Left lung (tissue), 10 donors: ENCODE measurements around the gene ZNF213. TPM values are rescaled to one million over a fixed set of nuclear protein-coding genes. Genes with fewer than 3 reads are reported as not detected.

Experiments used
- ATAC-seq: fragments of 200-7000 bp; cut with Tn5 transposase; one replicate; pipeline ENCODE4 v1.9.1; 2020; ENCODE audit warnings: moderate library complexity
- DNase-seq, 4 donors: peaks; one replicate each; pipeline ENCODE4 v3.0.0-alpha.2; 2013 to 2020
- H3K27ac ChIP-seq, 2 donors: fragments of 200-600 bp; sonication (generic) in 1 of 2; one replicate each; pipeline versions ENCODE4 v1.5.0 to v1.8.0; 2020 to 2021
- H3K27me3 ChIP-seq, 2 donors: fragments of 200-600 bp; sonication (generic) in 1 of 2; one replicate each; pipeline versions ENCODE4 v1.5.0 to v1.8.0; 2020 to 2021
- H3K36me3 ChIP-seq, 2 donors: fragments of 200-600 bp; sonication (generic) in 1 of 2; one replicate each; pipeline versions ENCODE4 v1.5.0 to v1.8.0; 2020 to 2021
- H3K4me1 ChIP-seq, 2 donors: fragments of 200-600 bp; one replicate each; pipeline ENCODE4 v1.8.0; 2021
- H3K4me3 ChIP-seq, 2 donors: fragments of 200-600 bp; sonication (generic) in 1 of 2; one replicate each; pipeline versions ENCODE4 v1.5.0 to v1.8.0; 2020 to 2021; ENCODE audit warnings: mild to moderate bottlenecking in 1 of 2
- H3K9me3 ChIP-seq, 2 donors: fragments of 200-600 bp; sonication (generic) in 1 of 2; one replicate each; pipeline versions ENCODE4 v1.5.0 to v1.8.0; 2020 to 2021
- intact Hi-C, 2 donors: fragments of 100-400 bp; cut with DNase I; formaldehyde crosslinking; loops; one replicate each; pipeline versions ENCODE4 v1.11.2 to v1.14.2; 2022
- polyA plus RNA-seq, 6 donors: library from polyadenylated mRNA; unstranded; fragments of 120-200 nt; gene quantifications; one replicate each; pipeline ENCODE4 v1.2.1, GENCODE V29; 2013; ENCODE audit not compliant: insufficient read length in 6 of 6
- total RNA-seq, 2 donors: library from RNA; stranded (reverse); fragmentation: NEBNext Ultra II Directional; extraction: Animal tissue kit (Norgen Biotek cat#: 25700); gene quantifications; one replicate each; pipeline ENCODE4 v1.2.1, GENCODE V29; 2021
- TF ChIP-seq, protein P1 (sequence below), 2 donors: fragments of 200-600 bp; sonication (generic) in 1 of 2; IDR thresholded peaks; one replicate each; pipeline versions ENCODE4 v1.5.0 to v1.8.0; 2021; ENCODE audit warnings: antibody characterized with exemption in 2 of 2
- donor health status: DM: no; HTN: yes; CAD: no.
- donor health status: DM: no; HTN: no; CAD: no.

The ZNF213 gene
- total and polyA plus RNA-seq, 8 donors, result 8.4 to 17.8 (median 13.0) TPM

- Histone ChIP-seq H3K27ac (peak overlapping the region; percentile 50 to 58), H3K9me3 (no peaks in the 10 kb centered on the region), H3K4me3 (peak overlapping the region; percentile 39 to 40), H3K27me3 (peaks cover 0 to 45% of the 10 kb centered on the region in 2 donors), H3K4me1 (peaks cover 3 to 37% of the 10 kb centered on the region in 2 donors), H3K36me3 (no peaks in the 10 kb centered on the region)
- ATAC-seq, result peak; percentile 38
- intact Hi-C loops, result no loop called here
- peak; percentile 84 to 90 (median 86) for DNase-seq
- TF ChIP-seq, protein P1, sequence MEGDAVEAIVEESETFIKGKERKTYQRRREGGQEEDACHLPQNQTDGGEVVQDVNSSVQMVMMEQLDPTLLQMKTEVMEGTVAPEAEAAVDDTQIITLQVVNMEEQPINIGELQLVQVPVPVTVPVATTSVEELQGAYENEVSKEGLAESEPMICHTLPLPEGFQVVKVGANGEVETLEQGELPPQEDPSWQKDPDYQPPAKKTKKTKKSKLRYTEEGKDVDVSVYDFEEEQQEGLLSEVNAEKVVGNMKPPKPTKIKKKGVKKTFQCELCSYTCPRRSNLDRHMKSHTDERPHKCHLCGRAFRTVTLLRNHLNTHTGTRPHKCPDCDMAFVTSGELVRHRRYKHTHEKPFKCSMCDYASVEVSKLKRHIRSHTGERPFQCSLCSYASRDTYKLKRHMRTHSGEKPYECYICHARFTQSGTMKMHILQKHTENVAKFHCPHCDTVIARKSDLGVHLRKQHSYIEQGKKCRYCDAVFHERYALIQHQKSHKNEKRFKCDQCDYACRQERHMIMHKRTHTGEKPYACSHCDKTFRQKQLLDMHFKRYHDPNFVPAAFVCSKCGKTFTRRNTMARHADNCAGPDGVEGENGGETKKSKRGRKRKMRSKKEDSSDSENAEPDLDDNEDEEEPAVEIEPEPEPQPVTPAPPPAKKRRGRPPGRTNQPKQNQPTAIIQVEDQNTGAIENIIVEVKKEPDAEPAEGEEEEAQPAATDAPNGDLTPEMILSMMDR (IDR thresholded peaks at IDR 0.05), result no peak
Observed at GRCh38 chr16:3152277-3152990, 17.6 kb downstream of the ZNF213 start.

- Histone ChIP-seq H3K27me3 (peaks cover 0 to 51% of the 10 kb centered on the region in 2 donors), H3K27ac (peak overlapping the region in 1 of 2 donors; percentile 50), H3K36me3 (no peaks in the 10 kb centered on the region), H3K9me3 (no peaks in the 10 kb centered on the region), H3K4me1 (peaks cover 3 to 42% of the 10 kb centered on the region in 2 donors), H3K4me3 (no peak overlapping the region)
- TF ChIP-seq, protein P1 (IDR thresholded peaks at IDR 0.05), result no peak
- no peak for ATAC-seq
- intact Hi-C loops, result no loop called here
- no peak for DNase-seq
Observed at GRCh38 chr16:3152991-3153368, 18.2 kb downstream of the ZNF213 start.

DNA sequence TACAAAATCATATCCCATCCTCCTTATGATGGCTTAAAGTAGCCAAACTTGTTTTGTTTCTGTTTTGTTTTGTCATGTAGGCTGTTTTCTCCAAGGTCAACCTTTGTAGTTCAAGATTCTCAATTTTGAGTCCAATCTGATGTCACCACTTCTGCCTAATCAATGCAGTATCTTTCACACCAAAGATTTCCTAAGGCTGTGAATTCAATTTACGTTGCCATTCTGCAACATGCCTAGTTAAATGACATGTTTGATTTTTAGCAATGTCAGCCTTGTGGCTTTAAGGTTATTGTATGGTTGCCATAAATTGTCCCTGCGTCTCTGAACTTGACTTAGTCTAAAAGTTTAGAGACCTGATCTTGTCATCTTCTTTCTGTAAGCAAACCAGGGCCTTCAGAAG lies 20.4 kb downstream of the ZNF213 start:
- TF ChIP-seq, protein P1 (IDR thresholded peaks at IDR 0.05), result no peak
- ATAC-seq (no peak), DNase-seq (no peak)
- no peaks in the 10 kb centered on the region for H3K36me3 ChIP-seq
- intact Hi-C loops, result no loop called here
- H3K4me1 ChIP-seq, result peaks cover 3 to 42% of the 10 kb centered on the region in 2 donors
- H3K4me3 ChIP-seq, result no peak overlapping the region
- no peaks in the 10 kb centered on the region for H3K9me3 ChIP-seq
- H3K27me3 ChIP-seq, result peaks cover 0 to 63% of the 10 kb centered on the region in 2 donors
- no peak overlapping the region for H3K27ac ChIP-seq

DNA sequence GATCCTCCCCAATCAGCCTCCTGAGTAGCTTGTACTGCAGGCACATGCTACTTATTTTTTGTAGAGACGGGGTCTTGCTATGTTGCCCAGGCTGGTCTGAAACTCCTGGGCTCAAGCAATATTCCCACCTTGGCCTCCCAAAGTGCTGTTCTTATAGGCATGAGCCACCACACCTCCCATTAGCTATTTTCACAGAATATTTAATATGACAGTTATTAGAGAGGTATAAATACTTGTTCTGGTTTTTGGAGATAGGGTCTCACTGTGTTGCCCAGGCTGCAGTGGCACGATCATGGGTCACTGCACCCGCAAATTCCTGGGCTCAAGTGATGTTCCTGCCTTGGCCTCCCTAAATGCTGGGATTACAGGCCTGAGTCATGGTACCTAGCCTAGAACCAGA lies 21.1 kb downstream of the ZNF213 start:
- H3K9me3 ChIP-seq, result no peaks in the 10 kb centered on the region
- H3K4me1 ChIP-seq, result peaks cover 3 to 34% of the 10 kb centered on the region in 2 donors
- intact Hi-C loops, result no loop called here
- TF ChIP-seq, protein P1 (IDR thresholded peaks at IDR 0.05), result no peak
- no peaks in the 10 kb centered on the region for H3K36me3 ChIP-seq
- ATAC-seq (no peak), DNase-seq (no peak)
- peaks cover 0 to 65% of the 10 kb centered on the region in 2 donors for H3K27me3 ChIP-seq
- no peak overlapping the region for H3K27ac ChIP-seq
- no peak overlapping the region for H3K4me3 ChIP-seq

- Histone ChIP-seq H3K4me3 (peak overlapping the region; percentile 57 to 80), H3K9me3 (no peaks in the 10 kb centered on the region), H3K36me3 (no peaks in the 10 kb centered on the region), H3K27ac (peak overlapping the region; percentile 83 to 89), H3K4me1 (peaks cover 2 to 19% of the 10 kb centered on the region in 2 donors), H3K27me3 (peaks cover 0 to 63% of the 10 kb centered on the region in 2 donors)
- ATAC-seq, result peak; percentile 24
- intact Hi-C loops, result no loop called here
- TF ChIP-seq, protein P1 (IDR thresholded peaks at IDR 0.05), result no peak
- peak; percentile 65 to 84 (median 68) for DNase-seq
Observed at GRCh38 chr16:3157229-3158025, 22.6 kb downstream of the ZNF213 start.
